Measurements from ENCODE around the gene FAM168A.

GRCh38 chr11:73559743-73560142 lies 38.2 kb downstream of the FAM168A start:
- TF ChIP-seq CTCF (IDR thresholded peaks at IDR 0.05) (no peak), POLR2A (IDR thresholded peaks at IDR 0.05) (no peak)
